ENCODE measurements around the gene SDE2.
"Not testable (repeated sequence)": the region's sequence is repeated elsewhere in the genome, so short reads cannot be mapped to it uniquely, and the experiment has no call there.

The SDE2 gene

DNA sequence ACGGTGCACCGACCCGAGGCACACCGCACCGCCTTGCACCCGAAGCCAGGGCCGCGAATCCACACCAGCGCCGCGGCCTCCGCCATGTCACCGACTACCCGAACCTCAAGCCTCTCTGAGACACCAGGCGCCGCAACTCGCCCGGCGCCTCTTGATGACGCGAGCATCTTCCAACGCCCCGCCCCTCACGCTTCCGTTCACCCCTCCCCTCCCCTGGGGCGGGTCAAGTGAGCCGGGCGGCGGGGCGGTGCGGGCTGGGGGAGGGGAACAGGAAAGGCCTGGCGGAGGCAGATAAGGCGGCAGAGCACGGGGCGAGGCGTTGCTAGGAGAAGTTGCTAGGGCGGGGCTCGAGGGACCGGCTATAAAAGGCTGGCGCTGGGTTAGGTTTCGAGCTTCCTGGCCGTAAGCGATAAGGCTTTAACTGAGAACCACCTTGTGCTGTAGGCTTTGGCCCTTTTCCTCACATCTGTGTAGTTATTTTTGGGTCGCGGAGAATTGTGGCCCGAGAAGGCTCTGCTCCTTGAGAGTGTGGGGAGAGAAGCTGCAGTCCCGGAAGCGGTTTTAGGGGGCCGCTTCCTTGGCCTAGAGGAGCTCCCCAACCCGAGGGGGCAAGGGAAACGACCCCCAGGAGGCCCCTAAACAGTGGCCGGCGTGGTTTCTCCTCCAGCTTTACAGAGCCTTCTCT, at the start of gene SDE2:
Gene SDE2, minus strand, starts transcription at position 117 of the 685 bp plus-strand sequence. Its CDS starts 31 bp downstream, at position 86.
- peak; percentile 99 for DNase-seq

DNA sequence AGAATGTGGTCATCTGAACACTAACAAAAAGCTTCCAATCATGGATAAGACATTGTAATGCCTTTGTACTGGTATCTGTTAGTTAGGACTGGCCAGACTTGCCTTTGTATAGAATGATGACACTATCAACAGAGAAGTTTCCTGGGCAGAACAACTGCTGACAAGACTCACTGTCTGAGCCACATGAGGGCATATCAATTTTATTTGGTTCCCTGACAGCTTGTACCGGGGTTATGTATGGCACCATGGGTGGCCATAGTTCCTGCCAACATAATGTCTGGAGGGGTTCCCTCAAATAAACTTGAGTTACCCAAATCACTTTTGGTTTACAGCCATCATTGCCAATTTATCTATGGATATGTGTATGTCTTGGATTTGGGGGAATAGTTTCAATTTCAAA, 49.7 kb upstream of the SDE2 start:
- DNase-seq = no peak

DNA sequence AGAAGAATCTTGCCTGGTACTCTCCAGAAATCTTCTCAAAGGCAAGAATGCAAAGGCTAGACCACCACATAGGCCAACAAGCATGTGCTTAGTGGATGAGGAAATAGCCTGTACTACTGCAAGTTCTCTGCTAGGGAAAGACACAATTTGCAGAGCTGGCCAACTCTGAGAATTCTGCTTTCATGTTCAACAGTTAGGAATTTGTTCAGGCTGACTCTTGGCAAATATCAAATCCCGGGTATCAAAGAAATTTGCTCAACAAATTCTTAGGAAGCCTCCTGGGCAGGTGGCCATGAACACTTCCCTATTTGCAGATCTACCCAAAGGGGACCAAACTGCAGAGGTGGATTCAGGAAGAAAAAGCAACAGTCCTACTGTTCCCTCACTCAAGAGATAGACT, 48.4 kb upstream of the SDE2 start:
- no peak for DNase-seq

DNA sequence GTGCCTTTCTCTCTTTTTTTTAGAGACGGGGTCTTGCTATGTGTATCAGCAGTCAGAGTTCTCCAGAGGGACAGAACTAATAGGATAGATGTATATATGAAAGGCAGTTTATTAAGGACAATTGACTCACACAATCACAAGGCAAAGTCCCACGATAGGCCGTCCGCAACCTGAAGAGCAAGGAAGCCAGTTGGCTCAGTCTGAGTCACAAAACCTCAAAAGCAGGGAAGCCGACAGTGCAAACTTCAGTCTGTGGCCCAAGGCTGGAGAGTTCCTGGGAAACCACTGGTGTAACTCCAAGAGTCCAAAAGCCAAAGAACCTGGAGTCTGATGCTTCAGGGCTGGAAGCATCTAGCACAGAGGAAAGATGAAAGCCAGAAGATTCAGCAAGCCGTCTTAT, 47.1 kb upstream of the SDE2 start:
- no peak for DNase-seq

DNA sequence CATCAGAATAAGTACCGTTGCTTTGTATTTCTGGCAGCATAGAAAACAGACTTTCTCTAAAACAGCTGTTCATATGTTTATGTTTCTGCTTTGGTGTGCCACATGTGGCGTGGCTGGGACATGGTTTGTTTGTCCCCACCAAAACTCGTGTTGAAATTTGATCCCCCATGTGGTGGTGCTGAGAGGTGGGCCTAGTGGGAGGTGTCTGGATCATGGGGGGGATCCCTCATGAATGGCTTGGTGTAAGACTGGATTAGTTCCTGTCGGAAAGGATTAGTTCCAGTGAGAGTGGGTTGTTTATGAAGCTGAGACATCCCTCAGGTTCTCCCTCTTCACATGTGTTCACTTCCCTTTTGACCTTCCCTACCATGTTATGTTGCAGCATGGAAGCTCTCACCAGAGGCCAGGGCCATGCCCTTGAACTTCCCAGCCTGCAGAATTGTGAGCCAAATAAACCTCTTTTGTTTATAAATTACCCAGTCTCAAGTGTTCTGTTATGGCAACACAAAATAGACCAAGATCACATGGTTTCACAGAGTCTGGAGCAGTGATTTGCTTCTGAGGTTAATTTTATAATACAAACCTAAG, 45.5 kb upstream of the SDE2 start:
- DNase-seq = no peak

DNA sequence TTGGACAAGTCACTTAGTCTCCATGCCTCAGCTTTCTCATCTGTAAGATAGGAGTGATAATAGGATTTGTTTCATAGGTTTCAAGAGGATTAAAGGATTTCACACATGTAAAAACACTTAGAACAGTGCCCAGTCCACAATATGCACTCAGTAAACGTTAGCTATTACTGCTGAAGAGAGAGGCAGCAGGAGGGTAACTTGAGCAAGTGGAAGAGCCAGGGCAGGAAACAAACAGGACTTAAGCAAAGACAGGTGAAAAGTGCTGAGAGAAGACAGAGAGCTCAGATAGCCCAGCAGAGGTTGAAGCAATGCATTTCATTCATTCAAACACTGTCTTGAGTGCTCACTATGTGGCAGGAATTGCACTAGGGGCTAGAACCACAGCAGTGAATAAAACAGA, 42.3 kb upstream of the SDE2 start:
- DNase-seq = no peak

DNA sequence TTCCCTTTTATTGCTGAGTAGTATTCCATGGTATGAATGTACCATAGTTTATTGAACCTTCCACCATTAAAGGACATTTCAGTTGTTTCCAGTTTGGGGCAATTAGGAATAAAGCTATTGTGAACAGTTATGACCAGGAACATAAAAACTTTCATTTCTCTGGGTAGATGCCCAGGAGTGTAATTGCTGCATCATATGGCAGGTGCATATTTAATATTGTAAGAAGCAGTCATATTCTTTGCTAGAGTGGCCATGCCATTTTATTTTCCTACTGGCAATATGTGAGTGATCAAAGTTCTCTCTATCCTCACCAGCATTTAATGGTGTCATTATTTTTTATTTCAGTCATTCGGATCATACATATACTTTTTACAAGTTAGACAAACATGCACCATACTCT, 39.5 kb upstream of the SDE2 start:
- no peak for DNase-seq

DNA sequence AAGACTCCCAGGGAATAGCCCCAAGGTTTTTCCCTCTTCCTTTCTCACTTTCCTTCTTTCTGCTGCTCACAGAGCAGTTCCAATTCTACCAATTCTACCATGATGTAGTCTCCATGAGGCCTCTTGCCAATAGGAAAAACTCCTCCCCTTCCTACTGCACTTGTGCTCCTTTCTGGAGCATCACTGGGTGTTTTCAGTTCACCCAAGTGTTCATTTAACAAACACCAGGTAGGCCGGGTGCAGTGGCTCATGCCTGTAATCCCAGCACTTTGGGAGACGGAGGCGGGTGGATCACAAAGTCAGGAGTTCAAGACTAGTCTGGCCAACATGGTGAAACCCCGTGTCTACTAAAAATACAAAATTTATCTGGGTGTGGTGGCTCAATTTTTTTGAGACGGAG, 36.8 kb upstream of the SDE2 start:
- DNase-seq = no peak

DNA sequence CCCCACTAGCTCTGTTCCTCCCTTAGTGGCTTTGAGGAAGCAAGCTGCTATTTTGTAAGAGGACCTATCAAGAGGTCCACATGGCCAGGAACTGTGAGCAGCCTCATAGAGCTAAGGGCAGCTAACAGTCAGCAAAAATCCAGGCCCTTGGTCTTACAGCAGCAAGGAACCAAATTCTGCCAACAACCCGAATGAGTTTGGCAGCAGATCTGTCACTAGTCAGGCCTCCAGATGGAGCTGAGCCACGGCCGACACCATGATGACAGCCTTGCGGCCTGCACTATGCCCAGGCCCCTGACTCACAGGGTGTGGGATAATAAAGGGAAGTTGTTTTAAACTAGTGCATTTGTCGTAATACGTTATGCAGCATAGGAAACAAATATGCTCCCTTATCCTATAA, 35.3 kb upstream of the SDE2 start:
- DNase-seq = no peak

DNA sequence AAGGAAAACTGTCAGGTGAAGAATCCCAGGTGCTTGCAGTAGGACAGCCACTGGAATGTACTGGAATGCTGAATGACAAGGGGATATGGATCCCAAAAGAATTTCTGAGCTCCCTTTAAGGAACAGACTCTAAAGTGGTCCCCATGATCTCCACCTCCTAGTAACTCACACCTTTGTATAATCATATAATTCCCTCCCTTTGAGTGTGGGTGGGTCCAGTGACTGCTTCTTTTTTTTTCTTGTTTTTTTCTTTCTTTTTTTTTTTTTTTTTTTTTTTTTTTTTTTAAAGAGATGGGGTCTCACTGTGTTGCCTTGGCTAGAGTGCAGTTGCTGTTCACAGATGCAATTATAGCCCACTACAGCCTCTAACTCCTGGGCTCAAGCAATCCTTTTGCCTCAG, 34.8 kb upstream of the SDE2 start:
- no peak for DNase-seq

DNA sequence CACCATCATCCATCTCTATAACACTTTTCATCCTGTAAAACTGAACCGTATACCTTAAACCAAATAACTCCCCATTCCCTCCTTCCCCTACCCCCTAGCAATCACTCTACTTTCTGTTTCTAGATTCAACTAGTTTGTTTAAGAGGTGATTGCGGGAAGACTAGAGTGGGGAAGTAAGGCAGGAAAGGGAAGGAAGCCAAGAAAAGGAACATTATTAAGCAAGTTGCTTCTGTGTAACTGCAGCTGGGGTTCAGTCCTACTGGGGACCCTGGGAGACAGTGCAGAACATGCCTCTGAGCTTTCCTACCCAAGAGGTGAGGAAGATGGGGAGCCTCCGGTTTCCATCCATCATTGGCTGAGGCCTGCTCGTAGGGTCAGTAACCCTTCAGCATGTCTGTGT, 34.4 kb upstream of the SDE2 start:
- DNase-seq = no peak

DNA sequence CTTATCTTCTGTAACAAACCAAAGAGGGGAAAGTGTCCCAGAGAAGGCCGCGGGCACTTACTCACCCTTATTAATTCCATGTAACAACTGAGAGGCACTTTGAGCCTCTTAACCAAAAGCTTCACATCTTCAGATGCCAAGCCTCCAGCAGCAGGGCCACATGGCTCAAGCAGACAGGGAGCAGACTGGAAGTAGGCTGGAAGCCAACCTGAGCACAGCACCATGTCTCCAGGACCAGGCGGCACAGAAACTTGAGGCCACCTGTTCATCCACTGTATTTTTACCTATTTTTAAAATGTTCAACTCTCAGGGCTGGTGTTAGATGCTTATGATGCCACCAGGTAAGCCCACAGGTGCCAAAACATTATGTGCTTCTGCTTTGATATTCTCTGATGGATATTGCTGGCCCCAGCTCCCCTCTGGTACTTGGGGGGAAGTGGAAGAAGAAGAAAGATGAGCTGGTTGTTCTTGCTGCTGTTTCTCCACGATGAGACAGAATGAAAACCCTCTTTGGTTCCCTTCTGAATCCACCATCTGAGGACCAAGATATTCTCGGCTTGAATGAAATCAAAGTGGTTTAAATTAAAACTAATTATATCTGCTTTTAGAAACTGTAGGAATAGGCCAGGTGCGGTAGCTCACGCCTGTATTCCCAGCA, 30.6 kb upstream of the SDE2 start:
- DNase-seq = no peak

DNA sequence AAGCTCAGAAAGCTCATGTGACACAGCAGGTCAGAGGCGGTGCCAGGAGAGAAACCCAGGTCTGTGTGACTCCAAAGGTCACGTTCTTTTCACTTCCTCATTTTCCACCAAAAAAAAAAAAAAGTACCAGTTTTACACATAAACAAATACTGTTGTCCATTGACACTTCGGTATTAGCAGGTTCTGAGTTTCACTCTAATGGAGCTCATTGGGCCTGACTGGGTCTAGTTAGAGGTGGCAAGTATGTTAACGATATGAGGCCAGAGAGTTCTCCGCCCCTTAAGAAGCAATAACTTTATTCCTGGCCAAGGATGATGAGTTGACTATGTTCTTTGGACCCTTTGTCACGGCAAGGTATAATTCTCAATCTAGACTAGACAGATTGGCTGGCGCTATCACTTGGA, 30.0 kb upstream of the SDE2 start:
- DNase-seq = no peak

DNA sequence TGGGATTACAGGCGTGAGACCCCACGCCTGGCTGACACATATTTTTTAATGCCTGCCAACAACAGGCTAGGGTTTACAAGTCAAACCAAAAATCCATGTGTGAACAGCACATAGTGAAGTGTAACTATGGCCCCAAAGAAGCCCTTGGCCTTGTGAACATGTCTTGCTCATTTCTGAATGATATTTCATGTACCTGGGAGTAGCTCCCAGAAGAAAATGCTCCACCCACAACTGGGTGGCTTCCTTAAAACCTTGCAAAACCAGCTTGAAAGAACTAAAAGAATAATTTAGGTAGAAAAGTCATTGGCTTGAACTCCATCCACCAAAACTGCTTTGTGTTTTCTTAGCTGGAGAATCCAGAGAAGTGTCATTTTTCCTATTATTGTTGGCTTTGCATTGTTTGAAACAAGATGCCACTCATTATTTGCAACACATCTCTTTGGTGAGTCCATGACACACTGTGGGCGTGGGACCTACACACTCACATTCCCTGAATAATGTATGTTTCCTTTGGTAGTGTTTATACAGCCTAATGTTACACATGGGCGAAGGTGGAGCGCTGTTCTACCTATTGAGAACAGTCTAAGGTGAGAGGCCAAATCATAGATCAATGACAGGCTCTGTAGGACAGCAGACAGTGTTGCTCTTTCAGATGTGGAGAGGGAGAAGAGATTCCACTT, 28.5 kb upstream of the SDE2 start:
- DNase-seq = no peak

DNA sequence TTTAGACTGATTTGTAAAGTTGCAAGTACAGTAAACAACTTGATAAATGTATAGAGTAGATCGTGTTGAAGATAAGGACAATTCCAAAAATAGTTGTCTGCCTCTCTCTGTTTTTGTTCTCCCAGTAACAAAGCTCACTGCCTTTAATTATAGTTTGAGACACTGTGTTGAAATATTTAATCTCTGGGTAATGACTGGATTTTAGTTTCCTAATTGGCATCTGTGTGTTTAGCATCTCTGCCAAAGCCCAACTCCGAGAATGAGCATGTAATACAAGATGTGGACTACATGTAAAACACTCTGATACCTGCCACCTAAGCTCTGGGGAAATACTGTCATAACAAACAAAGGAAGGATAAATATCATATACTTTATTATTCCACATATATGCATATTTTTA, 27.7 kb upstream of the SDE2 start:
- no peak for DNase-seq

DNA sequence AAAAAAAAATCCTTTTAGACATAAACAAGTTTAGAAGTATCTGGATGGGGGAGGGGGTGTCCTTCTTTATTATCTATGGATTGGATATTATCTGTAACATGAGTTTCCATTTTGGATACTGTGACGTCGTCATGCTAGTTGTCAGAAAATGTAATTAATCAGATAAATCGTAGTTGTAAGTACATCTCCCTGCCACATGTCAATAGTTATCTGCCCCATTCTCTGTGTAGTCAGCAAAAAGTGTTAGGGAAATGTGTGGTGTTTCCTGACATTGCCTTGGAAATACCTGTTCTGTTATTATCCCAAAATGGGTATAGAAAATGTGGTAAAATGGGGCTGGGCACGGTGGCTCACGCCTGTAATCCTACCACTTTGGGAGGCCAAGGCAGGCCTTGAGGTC, 24.6 kb upstream of the SDE2 start:
- DNase-seq = no peak

DNA sequence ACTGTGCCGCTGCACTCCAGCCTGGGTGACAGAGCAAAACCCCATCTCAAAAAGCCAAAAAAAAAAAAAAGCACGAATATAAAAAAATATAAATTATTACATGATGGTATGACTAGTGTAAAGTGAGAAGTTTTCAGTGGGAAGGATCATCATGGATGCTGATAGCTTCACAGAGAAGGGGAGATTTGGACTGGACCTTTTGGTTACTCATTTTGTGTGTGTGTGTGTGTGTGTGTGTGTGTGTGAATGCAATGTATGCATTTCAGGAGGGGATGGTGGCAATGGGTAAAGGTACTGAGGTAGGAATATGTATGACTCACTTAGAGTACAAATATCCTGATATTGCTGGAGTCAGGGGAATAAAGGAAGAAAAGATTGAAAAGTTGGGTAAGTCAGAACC, 22.7 kb upstream of the SDE2 start:
- no peak for DNase-seq

DNA sequence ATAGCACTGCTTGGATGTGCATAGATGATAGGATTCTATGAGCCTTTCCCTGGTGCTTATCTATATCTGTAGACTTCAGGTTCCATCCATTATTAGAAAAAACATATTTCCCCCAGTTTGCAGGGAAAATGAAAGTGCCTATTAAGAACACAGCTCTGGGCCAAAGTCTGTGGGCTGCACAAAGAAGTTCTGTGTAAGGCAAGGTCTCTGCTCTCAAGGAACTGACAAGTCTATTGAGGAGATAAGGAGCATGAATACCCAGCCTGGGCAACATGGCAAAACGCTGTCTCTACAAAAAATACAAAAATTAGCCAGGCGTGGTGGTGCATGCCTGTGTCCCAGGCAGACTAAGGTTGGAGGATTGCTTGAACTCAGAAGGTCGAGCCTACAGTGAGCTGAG, 22.3 kb upstream of the SDE2 start:
- DNase-seq = no peak

DNA sequence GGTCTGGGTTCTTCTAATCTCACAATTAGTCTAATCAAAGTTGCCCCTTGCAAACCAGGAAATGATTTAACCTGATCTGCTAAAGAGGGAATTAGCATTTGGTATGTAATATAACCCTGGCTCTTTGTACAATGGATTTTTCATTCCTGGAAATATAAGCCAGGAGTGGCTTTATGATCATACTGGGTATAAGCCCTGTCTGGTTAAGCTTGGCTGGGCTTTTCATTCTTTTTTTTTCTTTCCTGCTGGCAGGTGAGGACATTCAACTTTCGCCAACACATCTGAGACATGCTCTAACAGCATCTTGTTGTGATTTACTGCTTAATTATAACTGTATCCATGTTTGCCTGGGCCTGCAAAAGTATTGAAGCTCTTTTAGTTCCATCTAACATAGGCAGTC, 20.4 kb upstream of the SDE2 start:
- DNase-seq = no peak

DNA sequence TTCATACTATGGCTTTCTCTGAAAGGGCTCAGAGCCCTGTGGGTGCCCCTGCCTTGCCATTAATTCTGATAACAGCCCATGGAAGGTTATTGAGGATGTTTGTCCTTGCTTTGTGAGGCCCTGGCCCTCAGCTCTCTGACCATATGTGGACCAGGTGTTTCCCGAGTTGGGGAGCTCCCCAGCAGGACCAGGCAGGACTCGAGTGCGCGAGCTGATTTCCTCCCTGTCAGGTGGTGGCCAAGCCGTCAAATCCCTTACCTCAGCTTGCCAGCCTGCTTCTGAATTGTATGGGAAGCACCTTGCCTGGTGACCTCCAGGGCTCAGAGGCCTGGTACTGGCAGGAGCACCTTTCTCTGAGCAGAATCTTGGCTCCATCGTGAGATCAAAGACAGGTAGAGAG, 17.9 kb upstream of the SDE2 start:
- no peak for DNase-seq

DNA sequence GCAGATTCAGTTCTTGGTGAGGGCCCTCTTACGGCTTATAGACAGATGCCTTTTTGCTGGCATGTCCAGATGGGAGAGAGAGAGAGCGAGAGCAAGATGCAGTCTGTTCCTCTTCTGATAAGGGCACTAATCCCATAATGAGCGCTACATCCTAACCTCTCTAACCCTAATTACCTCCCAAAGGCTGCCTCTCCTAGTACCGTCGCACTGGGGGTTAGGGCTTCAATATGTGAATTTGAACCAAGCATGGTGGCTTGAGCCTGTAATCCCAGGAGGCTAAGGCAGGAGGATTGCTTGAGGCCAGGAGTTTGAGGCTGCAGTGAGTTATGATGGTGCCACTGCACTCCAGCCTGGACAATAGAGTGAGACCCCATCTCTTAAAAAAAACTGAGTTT, 10.5 kb upstream of the SDE2 start:
- no peak for DNase-seq

DNA sequence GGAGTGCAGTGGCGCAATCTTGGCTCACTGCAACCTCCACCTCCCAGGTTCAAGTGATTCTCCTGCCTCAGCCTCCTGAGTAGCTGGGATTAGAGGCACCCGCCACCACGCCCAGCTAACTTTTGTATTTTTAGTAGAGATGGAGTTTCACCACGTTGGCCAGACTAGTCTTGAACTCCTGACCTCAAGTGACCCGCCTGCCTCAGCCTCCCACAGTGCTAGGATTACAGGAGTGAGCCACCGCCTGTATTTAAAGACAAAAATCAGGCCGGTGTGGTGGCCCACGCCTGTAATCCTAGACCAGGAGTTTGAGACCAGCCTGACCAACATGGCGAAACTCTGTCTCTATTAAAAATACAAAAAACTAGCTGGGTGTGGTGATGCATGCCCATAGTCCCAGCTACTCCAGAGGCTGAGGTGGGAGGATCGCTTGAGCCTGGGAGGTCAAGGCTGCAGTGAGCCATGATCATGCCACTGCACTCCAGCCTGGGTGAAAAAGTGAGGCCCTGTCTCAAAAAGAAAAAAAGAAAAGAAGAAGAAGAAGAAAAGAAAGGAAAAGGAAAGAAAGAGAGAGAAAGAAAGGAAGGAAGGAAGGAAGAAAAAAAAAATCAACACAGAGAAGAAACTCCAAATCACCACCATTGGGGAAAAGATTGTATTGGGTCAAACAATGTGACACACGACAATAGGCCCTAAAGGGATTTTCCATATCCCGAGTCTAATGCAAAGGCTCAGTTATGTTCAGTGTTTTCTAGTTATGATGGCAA, 8.2 kb upstream of the SDE2 start:
- DNase-seq = not testable (repeated sequence)

DNA sequence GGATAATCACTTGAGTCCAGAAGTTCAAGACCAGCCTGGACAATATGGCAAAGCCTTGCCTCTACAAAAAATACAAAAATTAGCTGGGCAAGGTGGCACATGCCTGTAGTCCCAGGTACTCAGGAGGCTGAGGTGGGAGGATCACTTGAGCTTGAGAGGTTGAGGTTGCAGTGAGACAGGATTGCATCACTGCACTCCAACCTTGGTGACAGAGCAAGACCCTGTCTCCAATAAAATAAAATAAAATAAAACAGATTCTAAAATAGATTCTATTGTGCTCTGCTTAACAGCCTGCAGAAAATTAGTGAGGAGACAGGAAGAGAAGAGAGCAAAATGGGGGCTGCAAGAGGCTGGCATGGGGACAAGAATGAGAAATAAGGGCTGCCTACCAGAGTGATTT, 7.5 kb upstream of the SDE2 start:
- no peak for DNase-seq

All from NCI-H1930 (cell line).